ENCODE measurements around the gene FBLL1. TPM values are rescaled to one million over a fixed set of nuclear protein-coding genes. Genes with fewer than 3 reads are reported as not detected.

FBLL1 gene
- total RNA-seq, 2 donors from 2014 or later = 0.37 to 1.6 TPM

Other genes starting within 250 kb of the FBLL1 start
- gene WWC1, start 237.7 kb upstream of the FBLL1 start, total RNA-seq = under 1 TPM in 1 of 2 donors, not detected in 1; 0.35 TPM
- 10 to 100 TPM; 81.1 to 93.0 TPM for gene RARS1, start 42.8 kb upstream of the FBLL1 start, total RNA-seq
- 10 to 100 TPM; 48.6 to 52.3 TPM for gene PANK3, start 50.1 kb downstream of the FBLL1 start, total RNA-seq